Heart right ventricle (tissue), 16 donors: ENCODE measurements around the gene TNFRSF6B. TPM values are rescaled to one million over a fixed set of nuclear protein-coding genes. Genes with fewer than 3 reads are reported as not detected.

Experiments used
- ATAC-seq, 8 donors: fragments of 200-7000 bp; cut with Tn5 transposase; one replicate each; pipeline ENCODE4 v1.9.1; 2020; ENCODE audit warnings: mild to moderate bottlenecking in 8 of 8, moderate library complexity in 8 of 8, moderate number of reproducible peaks in 1 of 8
- DNase-seq, 2 donors: peaks; one replicate each; pipeline ENCODE4 v3.0.0-alpha.2; 2020
- H3K27ac ChIP-seq, 10 donors: fragments of 200-600 bp; sonication (generic) in 2 of 10; one replicate each; pipeline versions ENCODE4 v1.5.0 to v1.8.0; 2020 to 2022; ENCODE audit warnings: mild to moderate bottlenecking in 3 of 10
- H3K27me3 ChIP-seq, 7 donors: fragments of 200-600 bp; one replicate each; pipeline ENCODE4 v1.8.0; 2021 to 2022; ENCODE audit warnings: mild to moderate bottlenecking in 2 of 7
- H3K36me3 ChIP-seq, 9 donors: fragments of 200-600 bp; sonication (generic) in 1 of 9; one replicate each; pipeline versions ENCODE4 v1.5.0 to v1.8.0; 2020 to 2022; ENCODE audit warnings: mild to moderate bottlenecking in 2 of 9
- H3K4me1 ChIP-seq, 9 donors: fragments of 200-600 bp; sonication (generic) in 1 of 9; one replicate each; pipeline versions ENCODE4 v1.5.0 to v1.8.0; 2020 to 2022; ENCODE audit warnings: mild to moderate bottlenecking in 4 of 9
- H3K4me3 ChIP-seq, 10 donors: fragments of 200-600 bp; sonication (generic) in 2 of 10; one replicate each; pipeline versions ENCODE4 v1.5.0 to v1.8.0; 2020 to 2022; ENCODE audit warnings: mild to moderate bottlenecking in 7 of 10, moderate library complexity in 2 of 10
- H3K9me3 ChIP-seq, 11 donors: fragments of 200-600 bp in 10 of 11; sonication (generic) in 2 of 11; one replicate each; pipeline versions ENCODE4 v1.5.0 to v1.8.0; 2013 to 2022; ENCODE audit warnings: mild to moderate bottlenecking in 2 of 11, control low read depth in 1 of 11, moderate library complexity in 1 of 11
- WGBS, 2 donors: extraction: QIAGEN DNeasy Blood & Tissue Kit; methylation state at CpG; one replicate each; pipeline ENCODE4 v1.1.7; 2013; ENCODE audit warnings: inconsistent platforms in 1 of 2; 5-methylcytosine and 5-hydroxymethylcytosine counted together
- intact Hi-C, 10 donors: fragments of 100-400 bp; cut with DNase I; formaldehyde crosslinking; loops; one replicate each; pipeline versions ENCODE4 v1.11.1 to v1.14.2; 2022
- polyA plus RNA-seq, 2 donors: library from polyadenylated mRNA; stranded (reverse); fragments of 200-250 nt; gene quantifications; one replicate each; pipeline ENCODE4 v1.2.3, GENCODE V29; 2013
- total RNA-seq, 10 donors: library from RNA; stranded (reverse); fragmentation: NEBNext Ultra II Directional in 3 of 10; extraction: Animal tissue kit (Norgen Biotek cat#: 25700) in 3 of 10; gene quantifications; one replicate each; pipeline versions ENCODE4 v1.2.1 to v1.2.4, GENCODE V29; 2021 to 2023
- TF ChIP-seq, protein P1 (sequence below), 9 donors: fragments of 200-600 bp; sonication (generic) in 2 of 9; IDR thresholded peaks; one replicate each; pipeline versions ENCODE4 v1.5.0 to v1.8.0; 2021 to 2022; ENCODE audit warnings: antibody characterized with exemption in 9 of 9, mild to moderate bottlenecking in 5 of 9, moderate library complexity in 1 of 9
- donor health status: Arrhythmogenic right ventricular cardiomyopathy.
- donor health status: ischemic (EF 13 %, LVEDD 7.1; RV severe dilation, severe dysfunction).
- donor health status: healthy with polysubstance abuse.
- donor health status: DM: no; HTN: yes; CAD: no.
- donor health status: DM: no; HTN: no; CAD: no.
- donor health status: ischemic (EF 25% LVEDD 6.9; RV normal size, moderate dysfunction).
- donor health status: ischemic (EF 25% LVEDD 5.7; RV mildly dilated, moderate dysfunction).
- donor health status: healthy.
- donor health status: DM: yes; HTN: yes; CAD: no.
- donor health status: Ischemic cardiomyopathy.
- donor health status: ischemic (EF 35%, LVEDD 5.7; RV mildly dilated, moderate dysfunction).
- donor health status: nonischemic (EF 11% LVEDD 7.7; RV severe dilation, severe dysfunction).
- donor health status: DM: yes; HTN: yes; CAD: no.
- donor health status: PGD.
- donor health status: ischemic (EF 29% LVEDD 5.4; RV normal size, mild dysfunction).
- donor health status: nonischemic (EF 23%, LVEDD 6.1; RV moderate dilation, normal function).

TNFRSF6B gene
- total and polyA plus RNA-seq, 12 donors = 0.26 to 12.5 (median 0.82) TPM

DNA sequence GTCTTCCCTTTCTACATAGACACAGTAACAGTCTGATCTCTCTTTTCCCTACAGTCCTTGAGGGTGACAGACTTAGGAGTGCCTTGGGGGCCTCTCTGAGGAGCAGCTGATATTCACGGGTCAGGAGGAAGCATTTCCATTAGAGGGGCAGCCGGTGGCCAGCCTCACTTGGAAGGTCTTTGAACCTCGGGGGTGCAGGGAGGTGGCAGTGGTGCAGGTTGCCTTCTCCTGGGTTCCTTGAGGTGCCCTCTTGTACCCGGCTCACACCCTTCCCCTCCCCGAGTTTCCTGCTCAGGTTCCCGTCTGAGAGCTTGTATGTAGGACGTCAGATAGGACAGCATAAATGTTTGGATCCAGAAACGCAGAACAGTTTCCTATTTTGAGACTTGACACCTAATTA is 35.8 kb upstream of the TNFRSF6B start:
- WGBS, 2 donors = 83 to 84% methylated on average over 8 of the region's 8 CpGs
- H3K9me3 ChIP-seq = no peaks in the 10 kb centered on the region
- no peak for DNase-seq
- TF ChIP-seq, protein P1, sequence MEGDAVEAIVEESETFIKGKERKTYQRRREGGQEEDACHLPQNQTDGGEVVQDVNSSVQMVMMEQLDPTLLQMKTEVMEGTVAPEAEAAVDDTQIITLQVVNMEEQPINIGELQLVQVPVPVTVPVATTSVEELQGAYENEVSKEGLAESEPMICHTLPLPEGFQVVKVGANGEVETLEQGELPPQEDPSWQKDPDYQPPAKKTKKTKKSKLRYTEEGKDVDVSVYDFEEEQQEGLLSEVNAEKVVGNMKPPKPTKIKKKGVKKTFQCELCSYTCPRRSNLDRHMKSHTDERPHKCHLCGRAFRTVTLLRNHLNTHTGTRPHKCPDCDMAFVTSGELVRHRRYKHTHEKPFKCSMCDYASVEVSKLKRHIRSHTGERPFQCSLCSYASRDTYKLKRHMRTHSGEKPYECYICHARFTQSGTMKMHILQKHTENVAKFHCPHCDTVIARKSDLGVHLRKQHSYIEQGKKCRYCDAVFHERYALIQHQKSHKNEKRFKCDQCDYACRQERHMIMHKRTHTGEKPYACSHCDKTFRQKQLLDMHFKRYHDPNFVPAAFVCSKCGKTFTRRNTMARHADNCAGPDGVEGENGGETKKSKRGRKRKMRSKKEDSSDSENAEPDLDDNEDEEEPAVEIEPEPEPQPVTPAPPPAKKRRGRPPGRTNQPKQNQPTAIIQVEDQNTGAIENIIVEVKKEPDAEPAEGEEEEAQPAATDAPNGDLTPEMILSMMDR (IDR thresholded peaks at IDR 0.05) = no peak
- intact Hi-C loops = no loop called here
- H3K27ac ChIP-seq = no peak overlapping the region
- no peaks in the 10 kb centered on the region for H3K27me3 ChIP-seq
- no peak for ATAC-seq
- H3K4me3 ChIP-seq = no peak overlapping the region
- H3K36me3 ChIP-seq = peaks cover 0 to 53% (median 7%) of the 10 kb centered on the region in 9 donors
- peaks cover 8 to 27% (median 21%) of the 10 kb centered on the region in 9 donors for H3K4me1 ChIP-seq

DNA sequence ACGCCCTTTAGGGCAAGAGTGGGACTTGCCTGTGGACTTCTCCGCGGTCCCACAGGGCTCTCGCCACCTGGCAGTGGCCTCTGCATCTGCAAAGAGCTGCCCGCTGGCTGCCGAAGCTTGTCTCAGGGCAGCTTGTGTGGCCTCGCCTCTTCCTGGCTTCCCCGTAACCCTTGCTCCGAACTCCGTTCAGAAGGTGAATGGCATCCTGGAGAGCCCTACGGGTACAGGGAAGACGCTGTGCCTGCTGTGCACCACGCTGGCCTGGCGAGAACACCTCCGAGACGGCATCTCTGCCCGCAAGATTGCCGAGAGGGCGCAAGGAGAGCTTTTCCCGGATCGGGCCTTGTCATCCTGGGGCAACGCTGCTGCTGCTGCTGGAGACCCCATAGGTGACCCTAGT is 35.3 kb upstream of the TNFRSF6B start:
- intact Hi-C loops = no loop called here
- H3K4me3 ChIP-seq = no peak overlapping the region
- ATAC-seq (no peak), DNase-seq (no peak)
- H3K4me1 ChIP-seq = peaks cover 8 to 27% (median 21%) of the 10 kb centered on the region in 9 donors
- TF ChIP-seq, protein P1 (IDR thresholded peaks at IDR 0.05) = no peak
- H3K9me3 ChIP-seq = no peaks in the 10 kb centered on the region
- WGBS, 2 donors = 96 to 98% methylated on average over 22 of the region's 22 CpGs
- H3K27me3 ChIP-seq = no peaks in the 10 kb centered on the region
- peaks cover 0 to 58% (median 7%) of the 10 kb centered on the region in 9 donors for H3K36me3 ChIP-seq
- no peak overlapping the region for H3K27ac ChIP-seq

DNA sequence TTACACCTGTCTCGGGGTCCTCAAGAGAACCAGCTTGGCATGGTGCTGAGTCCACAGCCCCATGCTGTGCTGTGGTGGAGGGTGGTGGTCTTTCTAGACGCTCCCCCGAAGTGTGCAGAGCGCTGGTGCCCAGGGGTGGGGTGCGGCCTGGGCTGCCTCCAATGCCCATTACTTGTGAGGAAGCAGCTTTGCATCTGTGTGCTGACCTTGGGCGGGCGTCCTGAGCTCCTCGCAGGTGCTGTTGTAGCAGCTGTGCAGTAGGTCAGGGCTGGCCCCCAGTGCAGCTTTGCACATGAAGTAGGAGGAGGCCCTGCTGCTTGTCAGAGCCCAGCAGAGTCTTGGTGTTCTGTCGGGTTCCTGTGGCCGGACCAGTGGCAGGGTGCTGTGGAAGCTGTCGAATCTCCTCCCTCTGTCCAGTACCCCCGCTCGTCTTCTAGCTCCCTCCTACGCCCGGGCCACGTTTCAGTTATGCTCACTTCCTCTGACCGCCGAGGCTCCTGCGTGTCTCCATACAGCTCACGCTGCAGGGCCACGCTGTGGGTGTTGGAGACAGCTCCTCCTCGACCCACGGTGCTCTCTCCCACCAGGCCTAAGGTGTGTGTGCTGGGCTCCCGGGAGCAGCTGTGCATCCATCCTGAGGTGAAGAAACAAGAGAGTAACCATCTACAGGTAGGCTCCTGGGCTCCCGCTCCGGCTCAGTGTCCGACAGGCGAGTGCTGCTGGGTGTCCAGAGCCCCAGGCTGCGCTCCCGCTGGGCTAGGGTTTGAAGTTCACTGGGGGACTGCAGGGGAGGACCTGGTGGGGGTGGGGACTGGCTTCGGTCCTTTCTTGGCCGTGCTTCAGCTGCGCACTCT is 34.3 kb upstream of the TNFRSF6B start:
- H3K4me1 ChIP-seq = peaks cover 8 to 23% (median 20%) of the 10 kb centered on the region in 9 donors
- DNase-seq (no peak), ATAC-seq (no peak)
- 92 to 95% methylated on average over 33 of the region's 33 CpGs for WGBS, 2 donors
- H3K9me3 ChIP-seq = no peaks in the 10 kb centered on the region
- peaks cover 0 to 66% (median 11%) of the 10 kb centered on the region in 9 donors for H3K36me3 ChIP-seq
- TF ChIP-seq, protein P1 (IDR thresholded peaks at IDR 0.05) = no peak
- H3K27ac ChIP-seq = no peak overlapping the region
- H3K27me3 ChIP-seq = no peaks in the 10 kb centered on the region
- no peak overlapping the region for H3K4me3 ChIP-seq
- intact Hi-C loops = no loop called here

DNA sequence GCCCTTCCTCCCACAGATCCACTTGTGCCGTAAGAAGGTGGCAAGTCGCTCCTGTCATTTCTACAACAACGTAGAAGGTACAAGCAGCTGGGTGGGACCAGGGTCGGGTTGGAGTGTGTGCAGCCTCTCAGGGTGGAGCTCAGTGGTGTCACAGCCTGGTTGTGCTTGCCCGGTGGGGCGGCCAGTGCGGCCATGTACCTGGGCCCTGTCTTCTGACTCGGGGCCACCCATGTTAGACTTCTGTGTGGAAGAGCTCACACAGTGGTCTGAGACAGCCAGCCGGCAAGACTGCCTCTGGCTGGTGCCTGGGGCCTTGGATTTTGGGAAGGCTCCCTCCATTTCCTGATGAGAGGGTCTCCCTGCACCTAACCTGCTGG is 33.7 kb upstream of the TNFRSF6B start:
- DNase-seq (no peak), ATAC-seq (no peak)
- H3K27ac ChIP-seq = no peak overlapping the region
- H3K36me3 ChIP-seq = peaks cover 0 to 72% (median 16%) of the 10 kb centered on the region in 9 donors
- no peak overlapping the region for H3K4me3 ChIP-seq
- H3K4me1 ChIP-seq = peaks cover 5 to 17% (median 14%) of the 10 kb centered on the region in 9 donors
- H3K9me3 ChIP-seq = no peaks in the 10 kb centered on the region
- no peaks in the 10 kb centered on the region for H3K27me3 ChIP-seq
- intact Hi-C loops = no loop called here
- WGBS, 2 donors = 94 to 95% methylated on average over 9 of the region's 9 CpGs
- TF ChIP-seq, protein P1 (IDR thresholded peaks at IDR 0.05) = no peak
